GM23338 (cell line): ENCODE measurements around the gene SPRED2. TPM values are rescaled to one million over a fixed set of nuclear protein-coding genes. Genes with fewer than 3 reads are reported as not detected.

Experiments used
- ATAC-seq: fragments of 200-7000 bp; cut with Tn5 transposase; 3 replicates; pipeline ENCODE4 v1.9.1; 2020
- DNase-seq: peaks from one replicate; pipeline ENCODE4 v3.0.0-alpha.2; 2015; ENCODE audit warnings: low spot score
- H2AFZ ChIP-seq: fragments of 200-600 bp; sonication (generic); 2 replicates; pipeline ENCODE4 v1.8.0; 2016; ENCODE audit warnings: antibody characterized with exemption, mild to moderate bottlenecking, moderate library complexity
- H3F3A ChIP-seq: fragments of 200-600 bp; sonication (generic); replicated peaks from 2 replicates; pipeline ENCODE4 v1.8.0; 2017; ENCODE audit warnings: antibody characterized with exemption, mixed run types, low read depth
- H3K27ac ChIP-seq: fragments of 200-600 bp; sonication (generic); 2 replicates; pipeline ENCODE4 v1.6.1; 2016; ENCODE audit warnings: low read depth
- H3K27me3 ChIP-seq: fragments of 200-600 bp; sonication (generic); 2 replicates; pipeline ENCODE4 v1.8.0; 2016; ENCODE audit warnings: mild to moderate bottlenecking, mixed run types, moderate library complexity; ENCODE audit not compliant: insufficient read depth
- H3K36me3 ChIP-seq: fragments of 200-600 bp; sonication (generic); 2 replicates; pipeline ENCODE4 v1.8.0; 2016; ENCODE audit warnings: mild to moderate bottlenecking; ENCODE audit not compliant: insufficient read depth
- H3K4me1 ChIP-seq: fragments of 200-600 bp; sonication (generic); 2 replicates; pipeline ENCODE4 v1.8.0; 2016; ENCODE audit warnings: mild to moderate bottlenecking, moderate library complexity; ENCODE audit not compliant: insufficient read depth
- H3K4me2 ChIP-seq: fragments of 200-600 bp; sonication (generic); 2 replicates; pipeline ENCODE4 v1.7.1; 2017; ENCODE audit warnings: mixed run types
- H3K4me3 ChIP-seq: fragments of 200-600 bp; sonication (generic); 2 replicates; pipeline ENCODE4 v1.6.1; 2016; ENCODE audit warnings: mixed run types
- H3K79me2 ChIP-seq: fragments of 200-600 bp; sonication (generic); replicated peaks from 2 replicates; pipeline ENCODE4 v1.8.0; 2017; ENCODE audit warnings: mild to moderate bottlenecking; ENCODE audit not compliant: insufficient read depth
- H3K9me2 ChIP-seq: fragments of 200-600 bp; sonication (generic); 2 replicates; pipeline ENCODE4 v1.8.0; 2017; ENCODE audit not compliant: insufficient read depth
- H4K20me1 ChIP-seq: fragments of 200-600 bp; sonication (generic); replicated peaks from 2 replicates; pipeline ENCODE4 v1.8.0; 2017; ENCODE audit warnings: mild to moderate bottlenecking; ENCODE audit not compliant: insufficient read depth
- H3K27ac Mint-ChIP-seq: 2 replicates; pipeline ENCODE4 v1.8.0; 2020; ENCODE audit warnings: inconsistent platforms, mild to moderate bottlenecking, moderate library complexity, mixed read lengths
- H3K27me3 Mint-ChIP-seq: 3 replicates; pipeline ENCODE4 v1.8.0; 2022; ENCODE audit warnings: low read depth, mild to moderate bottlenecking, moderate library complexity, mixed read lengths, inconsistent platforms; ENCODE audit not compliant: insufficient read depth, poor library complexity
- H3K36me3 Mint-ChIP-seq: 3 replicates; pipeline ENCODE4 v1.8.0; 2021; ENCODE audit warnings: low read depth, mild to moderate bottlenecking, inconsistent platforms, moderate library complexity, mixed read lengths
- H3K4me1 Mint-ChIP-seq: 3 replicates; pipeline ENCODE4 v1.8.0; 2020; ENCODE audit warnings: mild to moderate bottlenecking, inconsistent platforms, mixed read lengths
- H3K4me3 Mint-ChIP-seq: 3 replicates; pipeline ENCODE4 v1.8.0; 2021; ENCODE audit warnings: moderate library complexity, mild to moderate bottlenecking, inconsistent platforms, mixed read lengths
- H3K9me3 Mint-ChIP-seq: 3 replicates; pipeline ENCODE4 v1.8.0; 2020; ENCODE audit warnings: moderate library complexity, mild to moderate bottlenecking, inconsistent platforms, mixed read lengths
- CTCF ChIP-seq, 2 experiments: fragments of 200-600 bp in 1 of 2; sonication (generic) in 1 of 2; conservative IDR thresholded peaks; 2 replicates each; pipeline versions ENCODE4 v1.5.1 to v1.6.1; 2016 to 2017; ENCODE audit warnings: antibody characterized with exemption in 2 of 2, low read depth in 2 of 2, mild to moderate bottlenecking in 2 of 2, moderate library complexity in 1 of 2
- ETS1 ChIP-seq: IDR thresholded peaks from 2 replicates; pipeline ENCODE4 v1.6.1; 2016; ENCODE audit warnings: antibody characterized with exemption
- EZH2 ChIP-seq: fragments of 200-600 bp; sonication (generic); IDR thresholded peaks from one replicate; pipeline ENCODE4 v1.8.0; 2017; ENCODE audit warnings: antibody characterized with exemption, mild to moderate bottlenecking, low read depth; ENCODE audit not compliant: unreplicated experiment
- EZH2phosphoT487 ChIP-seq: fragments of 200-600 bp; sonication (generic); IDR thresholded peaks from one replicate; pipeline ENCODE4 v1.8.1; 2018; ENCODE audit warnings: antibody characterized with exemption; ENCODE audit not compliant: unreplicated experiment
- NANOG ChIP-seq: IDR thresholded peaks from 2 replicates; pipeline ENCODE4 v1.6.1; 2016; ENCODE audit warnings: antibody characterized with exemption, borderline replicate concordance
- POLR2AphosphoS5 ChIP-seq: IDR thresholded peaks from 2 replicates; pipeline ENCODE4 v1.6.1; 2016; ENCODE audit warnings: antibody characterized with exemption, low read depth
- REST ChIP-seq: IDR thresholded peaks from one replicate; pipeline ENCODE4 v1.6.1; 2018; ENCODE audit warnings: antibody characterized with exemption; ENCODE audit not compliant: unreplicated experiment
- ZNF114 ChIP-seq: fragments of 250-450 bp; sonication (Bioruptor Pico); IDR thresholded peaks from 2 replicates; pipeline ENCODE4 v1.5.0; 2020; ENCODE audit warnings: mild to moderate bottlenecking, moderate library complexity
- ZNF331 ChIP-seq: fragments of 250-450 bp; sonication (Bioruptor Pico); IDR thresholded peaks from 2 replicates; pipeline ENCODE4 v1.5.0; 2020; ENCODE audit warnings: low read depth, mild to moderate bottlenecking, moderate library complexity
- ZNF462 ChIP-seq: fragments of 250-450 bp; sonication (Bioruptor Pico); IDR thresholded peaks from 2 replicates; pipeline ENCODE4 v1.5.0; 2020; ENCODE audit warnings: mild to moderate bottlenecking, moderate library complexity
- polyA plus RNA-seq: library from polyadenylated mRNA; unstranded; fragments of >200 nt; fragmentation: Nextera tagmentation; extraction: Ambion mirVana; gene quantifications from 2 replicates; pipeline ENCODE4 v1.2.1, GENCODE V29; 2016
- total RNA-seq: library from RNA; depleted of rRNA; stranded (reverse); fragments of >200 nt; shearing (Covaris generic); gene quantifications from 2 replicates; pipeline ENCODE4 v1.2.3, GENCODE V29; 2014

Gene SPRED2
- total and polyA plus RNA-seq, 2 experiments from 2014 or later, result 8.7 to 13.0 TPM

GRCh38 chr2:65339648-65340047, 92.8 kb downstream of the SPRED2 start:
- no peaks in the 10 kb centered on the region for H3K36me3 ChIP-seq
- H3K4me1 ChIP-seq, result no peaks in the 10 kb centered on the region
- ATAC-seq, result no peak

More at GRCh38 chr2:65339648-65340047, 92.8 kb downstream of the SPRED2 start:
- Mint-ChIP-seq H3K27ac (no peak overlapping the region), H3K4me3 (no peak overlapping the region), H3K27me3 (no peaks in the 10 kb centered on the region), H3K9me3 (peaks cover 16% of the 10 kb centered on the region; the same call in 2 of the 3 replicates), H3K4me1 (peaks cover 5% of the 10 kb centered on the region; the same call in 2 of the 3 replicates), H3K36me3 (peaks cover 21% of the 10 kb centered on the region; the same call in 2 of the 3 replicates)
- Histone ChIP-seq H3K27me3 (no peaks in the 10 kb centered on the region), H3K9me2 (no peaks in the 10 kb centered on the region), H3F3A (no peaks in the 10 kb centered on the region), H4K20me1 (peaks cover 6% of the 10 kb centered on the region; the same call in 1 of the 2 replicates), H2AFZ (no peak overlapping the region), H3K4me2 (no peak overlapping the region), H3K79me2 (no peaks in the 10 kb centered on the region), H3K4me3 (no peak overlapping the region), H3K27ac (no peak overlapping the region)
- DNase-seq, result no peak
- no peak for TF ChIP-seq EZH2phosphoT487
- TF ChIP-seq NANOG, result no peak
- no peak for TF ChIP-seq EZH2
- TF ChIP-seq ZNF462 (CRISPR knock-in tag), result no peak
- no peak for TF ChIP-seq ETS1
- TF ChIP-seq ZNF331 (CRISPR knock-in tag), result no peak
- no peak for TF ChIP-seq POLR2AphosphoS5
- no peak for TF ChIP-seq REST
- TF ChIP-seq ZNF114 (CRISPR knock-in tag), result no peak
- no peak for TF ChIP-seq CTCF (conservative IDR thresholded peaks at IDR 0.05; ENCODE audit: low read depth in 2 of 2)
